ENCODE measurements around the gene AZI2.

DNA sequence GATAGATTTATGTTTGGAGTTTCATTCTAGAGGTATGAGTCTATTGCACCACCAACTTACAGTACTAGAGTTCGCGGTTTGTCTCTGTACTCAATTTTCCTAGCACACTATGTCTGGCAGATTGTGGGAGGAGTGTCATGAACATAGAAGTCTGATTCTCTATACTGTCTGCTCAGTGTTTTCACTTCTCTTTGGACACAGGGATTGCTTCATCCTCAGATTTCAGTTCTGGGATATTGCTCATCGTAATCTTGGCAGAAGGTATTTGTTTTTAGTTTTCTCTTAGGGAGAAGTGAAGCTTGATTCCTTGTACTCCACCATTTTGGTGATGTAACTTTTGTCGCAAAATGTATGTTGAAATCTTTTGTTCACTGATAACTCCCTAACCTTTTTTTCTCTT lies 27.8 kb upstream of the AZI2 start:
- TF ChIP-seq CTCF (IDR thresholded peaks at IDR 0.05) (no peak), POLR2AphosphoS5 (IDR thresholded peaks at IDR 0.05) (no peak), POLR2A (IDR thresholded peaks at IDR 0.05) (no peak), EP300 (IDR thresholded peaks at IDR 0.05; ENCODE audit: low read depth) (no peak)
